NOMO-1 treated with DMSO at 0.1 percent for 48 hours (cell line): ENCODE data around the gene SCARB1.

ENCODE experiments used
- DNase-seq: peaks from one replicate; lab custom pipeline; 2025; ENCODE audit not compliant: unreplicated experiment; lab: John Stamatoyannopoulos, UW

The SCARB1 gene

DNA sequence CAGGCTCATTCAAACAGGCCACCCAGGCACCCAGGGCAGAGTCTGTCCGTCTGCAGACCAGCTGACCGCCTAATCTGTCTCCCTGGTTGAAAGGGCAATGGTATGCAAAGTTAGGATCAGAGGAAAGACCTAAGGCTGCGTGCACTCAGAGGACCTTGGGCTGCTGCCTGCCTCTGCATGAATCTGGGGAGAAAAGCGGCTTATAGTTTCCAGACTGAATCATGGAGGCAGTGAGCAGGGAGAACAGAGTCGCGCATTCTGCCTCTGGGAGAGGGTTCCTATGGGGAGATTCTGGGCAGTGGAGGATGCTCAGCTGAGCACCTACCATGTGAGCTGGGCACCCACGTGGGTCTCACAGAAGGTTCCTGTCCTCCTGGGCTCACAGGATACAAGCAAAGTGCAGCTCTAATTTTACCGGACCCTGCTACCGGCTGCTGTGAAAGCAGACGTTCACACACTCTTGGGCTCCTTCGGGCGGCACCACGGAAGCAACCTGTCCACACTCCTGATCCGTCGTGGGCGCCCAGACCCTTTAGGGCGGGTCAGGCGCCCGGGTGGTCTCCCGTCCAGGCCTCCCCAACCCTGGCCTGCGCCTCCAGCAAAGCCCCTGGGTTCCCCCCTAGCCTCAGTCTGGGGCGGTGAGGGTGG is 772 bp downstream of the SCARB1 start:
- DNase-seq: no peak

DNA sequence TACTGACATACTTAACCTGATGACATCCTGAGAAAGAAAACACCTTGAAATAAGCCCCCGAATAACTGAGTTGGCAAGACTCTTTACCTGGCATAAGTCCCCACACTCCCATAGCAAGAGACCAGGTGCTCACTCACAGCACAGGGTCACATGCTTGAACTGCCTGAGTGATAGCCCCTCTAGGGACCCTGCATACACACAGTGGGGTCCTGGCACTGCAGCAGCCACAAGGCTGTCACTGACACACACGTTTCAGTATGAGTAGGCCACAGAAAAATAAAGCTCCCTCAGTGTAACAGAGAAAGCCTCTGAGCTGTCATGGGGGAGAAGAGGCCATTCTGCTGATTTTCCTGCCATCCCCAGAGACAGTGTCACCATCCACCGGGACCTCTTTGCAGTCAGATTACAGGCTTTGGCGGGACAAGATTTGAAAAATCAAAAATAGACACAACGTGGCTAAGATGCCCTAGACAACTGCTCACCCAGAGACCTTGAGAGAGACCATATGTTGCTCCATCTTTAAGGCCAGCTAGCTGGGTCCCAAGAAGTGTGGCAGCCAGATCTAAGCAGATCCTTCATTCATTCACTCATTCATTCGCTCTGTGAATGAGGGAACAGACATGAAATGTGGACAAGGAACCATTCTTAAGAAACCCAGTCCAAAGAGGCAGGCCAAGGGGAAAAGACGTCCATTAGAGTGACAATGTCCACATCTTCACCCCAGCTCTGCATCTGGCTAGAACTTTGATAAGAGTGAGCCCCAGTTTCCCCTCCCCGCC is 1.6 kb downstream of the SCARB1 start:
- DNase-seq: no peak

DNA sequence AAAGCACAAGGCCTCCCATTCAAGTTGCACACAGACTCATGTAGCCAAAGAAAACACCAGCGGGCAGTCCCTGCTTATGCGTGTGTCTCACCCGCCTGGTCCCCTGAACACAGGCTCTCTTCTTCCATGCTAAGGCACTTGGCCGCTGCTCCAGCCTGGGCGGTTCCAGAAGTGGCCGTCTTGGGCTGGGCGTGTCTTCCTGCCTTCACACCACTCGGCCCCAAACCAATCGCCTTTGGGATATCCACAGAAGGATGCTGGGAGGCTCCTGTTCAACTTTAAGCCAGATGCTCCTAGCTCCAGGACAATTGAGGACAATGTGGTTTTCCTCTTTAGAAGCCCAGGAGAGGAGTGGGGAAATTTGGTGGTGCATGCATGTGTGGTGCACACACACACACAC is 2.2 kb downstream of the SCARB1 start:
- DNase-seq: no peak

DNA sequence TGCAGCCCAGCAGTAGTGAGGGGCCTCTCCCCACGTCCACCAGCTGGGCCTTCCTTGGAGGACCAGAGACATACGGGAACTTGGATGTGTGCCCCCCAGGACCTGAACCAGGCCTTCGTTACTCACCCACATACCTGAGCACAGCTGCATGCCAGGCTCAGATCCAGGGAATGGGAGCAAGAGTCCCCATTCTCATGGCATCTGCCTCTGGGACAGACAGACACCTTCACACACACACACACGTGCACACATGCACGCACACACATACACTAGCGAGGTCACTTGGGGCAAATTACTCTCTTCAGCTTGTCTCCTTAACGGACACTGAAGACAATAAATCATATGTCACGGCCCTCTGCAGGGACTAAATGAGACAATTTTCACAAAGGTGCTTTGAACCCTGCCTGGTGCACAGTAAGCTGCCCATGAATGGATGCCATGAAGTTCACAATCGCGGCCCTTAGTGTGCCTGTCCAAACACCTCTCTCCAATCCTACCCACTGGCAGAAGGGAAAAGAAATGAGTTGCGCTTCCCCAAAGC is 5.7 kb downstream of the SCARB1 start:
- no peak for DNase-seq

DNA sequence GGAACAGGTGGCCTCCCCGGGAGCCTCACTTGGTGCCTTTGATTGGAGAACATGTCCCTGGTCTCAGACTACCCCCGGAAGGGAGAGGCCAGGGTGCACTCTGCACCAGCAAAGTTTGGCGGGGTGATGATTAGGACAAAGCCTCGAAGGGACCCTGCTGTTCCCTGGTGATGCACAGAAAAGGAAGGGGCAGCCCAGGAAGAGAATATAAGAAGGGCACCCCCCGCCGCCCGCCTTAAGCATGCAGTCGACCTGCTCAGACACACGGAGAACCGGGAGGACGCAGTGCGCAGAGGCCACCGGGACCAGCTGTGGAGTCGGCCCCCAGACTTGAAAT is 6.9 kb downstream of the SCARB1 start:
- no peak for DNase-seq

DNA sequence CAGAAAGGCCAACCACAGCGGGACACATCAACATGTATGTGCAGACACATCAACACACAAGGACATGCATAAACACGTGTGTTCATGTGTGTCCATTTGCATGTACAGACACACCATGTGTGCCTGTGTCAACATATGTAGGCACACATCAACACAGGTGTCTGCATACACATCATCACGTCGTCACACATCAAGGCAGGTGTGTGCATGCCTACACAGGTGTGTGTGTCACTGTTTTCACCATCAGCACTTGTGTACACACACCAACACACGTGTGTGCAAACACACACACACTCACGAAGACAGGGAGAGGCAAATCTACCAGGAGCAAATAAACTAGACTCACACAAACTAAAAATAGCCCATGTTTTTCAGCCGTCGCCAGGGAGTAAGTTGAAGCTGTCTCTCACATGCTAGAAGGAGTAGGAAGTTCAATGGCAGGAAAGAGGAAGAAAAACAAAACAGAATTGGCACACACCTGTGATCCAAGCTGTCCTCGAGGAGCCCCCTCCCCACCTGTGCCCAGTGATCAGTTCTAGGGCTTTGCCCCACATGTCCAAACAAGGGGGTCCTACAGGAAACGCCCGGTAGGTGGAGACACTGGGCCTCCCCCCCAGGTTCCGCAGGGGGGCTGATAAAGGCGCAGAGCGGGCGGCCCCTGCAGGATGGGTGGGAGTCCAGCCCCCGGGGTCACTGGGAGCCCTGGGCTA is 7.4 kb downstream of the SCARB1 start:
- peak; percentile 29 for DNase-seq

DNA sequence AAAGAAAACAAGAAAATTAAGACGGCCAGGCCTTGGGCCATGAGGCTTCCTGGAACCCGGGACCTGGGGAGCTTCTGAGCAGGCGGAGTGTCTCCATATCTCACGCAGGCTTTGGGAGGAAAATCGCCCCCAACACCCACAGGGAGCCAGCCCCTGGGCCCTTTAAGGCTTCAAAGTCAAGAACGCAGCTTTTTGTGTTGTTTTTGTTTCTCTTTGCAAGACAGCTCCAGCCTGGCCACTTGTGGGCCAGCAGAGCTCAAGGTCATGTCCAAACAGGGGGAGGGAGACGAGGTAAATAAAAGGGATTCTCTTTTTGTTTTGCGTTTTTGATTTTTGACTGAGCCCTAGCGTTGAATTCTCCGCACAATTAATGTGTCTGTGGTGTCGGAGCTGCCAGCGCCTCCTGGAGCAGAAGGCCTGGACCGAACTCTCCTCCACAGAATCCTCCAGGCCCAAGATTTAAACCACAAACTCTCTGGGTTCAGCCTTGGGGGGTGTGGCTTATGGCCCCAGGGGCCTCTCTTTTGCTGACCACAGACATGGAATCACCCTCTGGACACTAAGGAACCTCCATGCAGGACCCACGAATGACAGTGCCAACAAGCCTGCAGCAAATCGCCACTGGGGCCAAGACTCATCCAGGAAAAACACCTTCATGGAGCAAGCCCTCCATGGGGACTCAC is 8.2 kb downstream of the SCARB1 start:
- DNase-seq: no peak

DNA sequence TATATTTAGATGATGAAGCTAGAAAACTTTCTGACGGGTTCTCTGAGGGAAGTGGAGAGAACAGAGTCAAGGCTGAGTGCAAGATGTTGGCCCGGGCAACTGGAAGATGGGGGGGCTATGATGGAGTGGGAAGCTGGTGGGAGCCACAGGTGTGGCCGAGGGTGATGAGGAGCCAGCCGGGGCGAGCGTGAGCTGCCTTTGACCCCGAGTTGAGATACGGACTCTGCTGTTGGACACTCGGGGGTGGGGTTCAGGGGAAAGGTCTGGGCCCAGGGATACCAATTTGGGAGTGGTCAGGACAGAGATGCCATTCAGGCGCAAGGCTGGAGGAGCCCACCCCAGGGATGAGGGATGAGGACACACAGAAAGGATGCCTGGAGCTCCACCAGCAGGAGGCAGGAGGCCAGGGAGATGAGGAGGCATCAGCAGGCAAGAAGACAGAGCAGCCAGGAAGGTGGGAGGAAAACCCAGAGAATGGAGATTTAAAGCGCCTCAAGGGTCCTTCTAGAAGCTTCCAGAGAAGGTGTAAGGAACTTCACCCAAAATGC is 9.0 kb downstream of the SCARB1 start:
- no peak for DNase-seq

DNA sequence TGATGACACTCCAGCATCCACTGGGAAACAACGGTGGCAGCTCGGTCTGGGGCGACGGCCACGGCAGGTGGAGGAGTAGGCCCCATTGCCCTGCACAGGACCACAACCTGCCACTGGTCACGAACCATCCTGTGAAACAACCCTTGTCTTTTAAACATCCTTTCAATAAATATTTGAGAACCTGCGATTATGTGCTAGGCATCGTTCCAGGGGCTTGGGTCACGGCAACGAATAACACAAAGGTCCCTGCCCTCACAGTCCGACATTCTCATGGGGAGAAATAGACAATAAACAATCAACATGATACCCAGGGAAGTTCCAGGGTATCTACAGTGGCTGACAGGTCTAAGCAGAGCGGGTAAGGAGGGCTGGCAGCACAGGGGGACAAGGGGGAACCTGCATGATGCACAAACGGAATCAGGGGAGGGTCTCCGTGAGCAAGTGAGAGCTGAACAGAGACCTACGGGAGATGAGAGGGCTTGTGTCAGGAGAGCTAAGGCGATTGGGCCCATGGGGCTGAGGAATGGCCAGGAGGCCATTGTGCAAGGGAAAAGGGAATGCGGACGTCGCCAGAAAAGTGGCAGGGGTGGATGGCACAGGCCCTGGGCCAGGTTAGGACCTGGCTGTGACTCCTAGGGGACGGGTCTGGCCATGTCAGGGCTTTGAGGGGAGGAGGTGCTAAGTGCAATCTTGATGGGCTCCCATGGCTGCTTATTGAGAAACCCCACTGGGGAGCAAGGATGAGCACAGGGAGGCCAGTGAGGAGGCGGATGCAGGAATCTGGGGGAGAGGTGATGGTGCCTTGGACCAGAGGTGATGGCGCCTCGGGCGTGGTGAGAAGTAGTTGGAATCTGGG is 9.7 kb downstream of the SCARB1 start:
- no peak for DNase-seq

DNA sequence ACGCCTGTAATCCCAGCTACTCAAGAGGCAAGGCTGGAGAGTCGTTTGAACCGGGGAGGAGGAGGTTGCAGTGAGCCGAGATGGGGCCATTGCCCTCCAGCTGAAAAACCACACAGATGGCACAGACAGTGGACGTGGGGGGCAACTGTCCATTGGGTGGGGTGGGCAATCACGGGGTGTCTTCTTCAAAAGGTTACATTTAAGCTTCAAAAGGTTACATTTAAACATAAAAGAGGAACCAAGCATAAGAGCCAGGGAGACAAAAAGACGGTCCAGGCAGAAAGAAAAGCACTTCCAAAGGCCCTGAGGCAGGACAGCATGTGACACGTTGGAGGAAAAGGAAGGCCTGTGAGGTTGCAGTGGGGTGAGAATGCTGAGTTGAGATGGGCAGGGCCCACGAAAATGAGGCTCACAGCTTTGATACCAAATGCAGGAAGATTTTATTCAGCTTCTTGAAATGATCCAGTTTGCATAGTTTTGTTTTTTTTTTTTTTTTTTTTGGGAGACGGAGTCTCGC is 10.7 kb downstream of the SCARB1 start:
- DNase-seq: peak; percentile 49

DNA sequence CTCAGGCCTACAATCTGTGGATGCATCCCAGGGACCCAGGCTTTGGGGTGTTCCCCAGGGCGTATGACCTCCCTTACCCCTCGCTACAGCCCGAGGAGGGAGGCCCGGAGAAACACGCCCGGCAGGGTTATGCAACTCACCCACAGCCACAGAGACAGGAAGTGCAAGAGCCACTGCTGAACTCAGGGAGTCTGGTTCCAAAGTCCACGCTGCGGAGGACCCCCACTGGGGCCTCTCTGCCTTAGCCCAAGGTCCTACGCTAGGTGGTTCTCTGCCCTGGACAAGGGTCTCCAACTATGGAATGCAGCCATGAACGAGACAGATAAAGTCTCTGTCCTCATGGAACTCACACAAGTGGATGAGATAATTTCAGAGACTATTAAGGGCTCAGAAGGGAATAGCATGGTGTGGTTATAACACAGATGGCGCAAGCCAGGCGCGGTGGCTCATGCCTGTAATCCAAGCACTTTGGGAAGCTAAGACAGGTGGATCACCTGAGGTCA is 11.3 kb downstream of the SCARB1 start:
- peak; percentile 88 for DNase-seq

DNA sequence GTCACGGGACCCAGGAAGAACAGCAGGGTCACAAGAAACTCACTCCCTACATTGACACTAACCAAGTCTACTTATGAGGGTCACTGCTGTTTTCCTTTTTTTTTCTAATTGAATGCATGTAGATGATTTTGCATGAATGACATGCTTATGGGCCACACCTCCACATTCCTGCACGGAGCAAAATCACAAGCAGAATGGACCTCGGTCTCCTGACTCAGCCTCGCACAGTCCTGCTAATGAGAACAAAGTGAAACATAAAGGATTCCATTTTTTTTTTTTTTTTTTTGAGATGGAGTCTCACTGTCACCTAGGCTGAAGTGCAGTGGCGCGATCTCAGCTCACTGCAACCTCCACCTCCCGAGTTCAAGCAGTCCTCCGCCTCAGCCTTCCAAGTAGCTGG is 12.3 kb downstream of the SCARB1 start:
- no peak for DNase-seq

DNA sequence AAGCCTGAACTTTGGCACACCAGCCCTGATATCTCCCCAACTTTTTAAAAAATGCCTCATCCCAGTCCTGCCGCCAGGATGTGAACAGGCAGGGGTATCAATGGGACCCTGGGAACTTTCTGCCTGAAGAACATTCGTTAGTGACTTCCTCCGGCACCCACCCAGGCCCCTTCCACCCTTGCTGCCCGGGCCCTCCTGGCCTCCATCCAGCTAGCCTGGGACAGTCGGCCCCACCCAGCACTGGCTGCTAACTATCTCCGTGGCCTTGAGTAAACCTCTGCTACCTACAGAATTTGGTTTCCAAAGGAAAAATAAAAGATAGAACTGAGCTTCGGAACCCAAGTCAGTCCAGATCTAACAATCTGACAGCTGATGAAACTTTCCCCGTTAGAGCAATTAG is 14.3 kb downstream of the SCARB1 start:
- no peak for DNase-seq

DNA sequence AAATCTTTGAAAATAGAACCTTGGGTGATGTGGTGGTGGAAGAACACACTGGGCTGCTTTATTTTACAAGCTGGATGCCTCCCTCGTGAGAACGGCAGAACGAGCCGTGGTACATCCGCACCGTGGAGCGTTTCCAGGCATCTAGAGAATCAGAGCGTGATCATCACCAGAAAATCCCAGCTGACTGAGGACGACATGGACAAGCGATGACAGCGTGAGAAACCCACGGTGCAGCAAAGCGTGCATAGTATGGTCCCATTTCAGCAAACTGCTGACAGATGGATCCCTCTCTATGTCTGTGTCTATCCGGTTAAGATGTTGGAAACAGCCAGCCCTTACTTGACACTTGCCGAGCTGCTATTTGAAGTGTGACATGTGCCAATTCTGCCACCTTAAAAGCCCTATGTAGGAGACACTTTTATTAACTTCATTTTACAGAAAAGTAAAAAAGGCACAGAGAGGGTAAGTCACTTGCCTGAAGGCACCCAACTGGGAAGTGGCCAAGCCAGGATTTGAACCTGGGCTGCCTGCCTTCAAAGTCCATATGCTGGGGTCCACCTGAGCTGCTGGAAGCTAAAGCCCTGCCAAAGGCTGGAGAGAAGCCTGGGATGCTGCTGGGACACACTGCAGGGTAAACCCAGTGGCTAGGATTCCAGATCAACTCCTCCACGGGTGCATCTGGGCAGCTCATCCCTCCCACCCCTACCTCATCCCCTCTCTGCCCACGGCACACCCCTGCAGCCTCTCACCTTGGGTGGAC is 14.9 kb downstream of the SCARB1 start:
- DNase-seq: no peak

DNA sequence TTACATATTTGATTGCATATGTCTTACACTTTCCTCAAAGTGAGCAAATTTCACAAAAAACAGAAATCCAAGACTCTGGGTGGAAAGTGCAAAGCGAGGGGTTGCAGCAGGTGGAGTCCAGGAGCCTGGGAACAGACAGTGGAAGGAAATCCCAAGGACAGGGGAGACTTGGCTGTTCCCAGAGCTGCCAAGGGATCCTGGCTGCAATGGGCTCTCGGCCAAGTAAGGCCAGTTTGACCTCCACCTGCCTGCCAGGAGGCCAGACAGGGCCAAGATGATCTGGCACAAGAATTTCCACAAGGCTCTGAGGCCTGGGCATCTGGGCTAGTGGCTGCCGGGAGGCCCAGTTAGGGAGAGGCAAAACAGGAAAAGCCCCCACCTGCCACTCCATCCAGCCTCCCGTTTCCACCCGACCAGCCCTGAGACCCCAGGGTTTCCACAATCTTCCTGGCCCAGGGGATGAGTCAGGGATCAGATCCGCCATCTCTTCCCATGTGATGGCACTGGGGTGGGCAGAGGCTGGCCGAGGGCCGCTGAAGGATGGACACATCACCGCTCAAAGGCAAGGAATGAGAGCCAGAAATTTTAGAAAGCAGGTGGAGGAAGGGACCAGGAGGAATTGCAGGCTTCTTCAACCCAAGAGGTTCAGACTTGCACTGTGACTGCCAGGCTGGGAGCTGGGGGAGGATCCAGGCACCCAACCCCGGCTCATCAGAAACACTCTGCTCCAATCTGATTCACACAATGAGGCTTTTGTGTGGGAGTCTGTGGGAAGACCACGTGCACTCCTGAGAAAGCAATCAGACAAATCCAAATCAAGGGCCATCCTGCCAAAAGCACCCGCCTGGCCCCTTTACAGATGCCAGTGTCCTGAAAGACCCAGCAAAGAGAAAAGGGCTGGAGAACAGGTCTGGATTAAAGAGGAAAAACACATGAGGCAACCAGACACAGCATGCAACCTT is 16.3 kb downstream of the SCARB1 start:
- no peak for DNase-seq

DNA sequence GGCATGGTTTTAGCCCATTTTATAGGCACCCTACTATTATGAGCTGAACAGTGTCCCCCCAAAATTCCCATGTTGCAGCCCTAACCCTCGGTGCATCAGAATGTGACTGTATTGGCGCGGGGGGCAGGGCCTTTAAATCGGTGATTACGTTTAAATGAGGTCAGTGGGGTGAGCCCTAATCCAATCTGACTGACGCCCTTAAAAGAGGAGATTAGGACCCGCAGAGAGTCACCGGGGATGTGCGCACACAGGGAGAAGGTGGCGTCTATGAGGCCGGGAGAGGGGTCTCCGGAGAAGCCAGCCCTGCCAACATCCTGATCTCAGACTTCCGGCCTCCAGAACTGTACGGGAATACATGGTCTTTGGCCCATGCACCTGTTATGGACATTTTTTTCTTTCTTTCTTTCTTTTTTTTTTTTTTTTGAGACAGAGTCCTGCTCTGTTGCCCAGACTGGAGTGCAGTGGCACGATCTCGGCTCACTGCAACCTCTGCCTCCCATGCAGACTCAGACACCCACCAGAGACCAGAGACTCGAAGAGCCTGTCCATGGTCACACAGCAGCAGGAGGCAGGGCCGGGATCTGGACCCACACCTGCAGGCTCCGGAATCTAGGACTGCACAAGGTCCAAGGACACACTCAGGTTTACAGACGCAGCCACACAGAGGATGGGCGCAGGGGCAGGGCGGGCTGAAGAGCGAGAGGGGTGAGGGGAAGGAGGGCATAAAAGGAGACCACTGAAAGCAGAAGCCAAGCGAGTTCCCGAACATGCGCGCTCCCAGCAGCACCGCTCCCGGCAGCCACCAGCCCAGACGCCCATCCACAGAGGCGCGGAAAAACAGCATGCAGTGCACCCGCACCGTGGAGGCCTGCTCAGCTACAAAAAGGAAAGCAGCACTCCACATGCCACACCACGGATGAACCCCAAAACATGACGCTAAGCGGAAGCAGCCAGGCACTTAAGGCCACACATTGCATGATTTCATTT is 19.0 kb downstream of the SCARB1 start:
- no peak for DNase-seq
